GM23248 (cell line): ENCODE measurements around the gene SLAMF1. TPM values are rescaled to one million over a fixed set of nuclear protein-coding genes. Genes with fewer than 3 reads are reported as not detected.

Source experiments
- DNase-seq: peaks from one replicate; pipeline ENCODE4 v3.0.0-alpha.2; 2015
- H2AFZ ChIP-seq: fragments of 200-600 bp; sonication (generic); 2 replicates; pipeline ENCODE4 v1.6.1; 2016; ENCODE audit warnings: antibody characterized with exemption
- H3F3A ChIP-seq: fragments of 200-600 bp; sonication (generic); 2 replicates; pipeline ENCODE4 v1.6.1; 2016; ENCODE audit warnings: mild to moderate bottlenecking, antibody characterized with exemption, mixed run types; ENCODE audit not compliant: insufficient read depth
- H3K27ac ChIP-seq: fragments of 200-600 bp; sonication (generic); 2 replicates; pipeline ENCODE4 v1.5.1; 2016; ENCODE audit warnings: mild to moderate bottlenecking
- H3K27me3 ChIP-seq: fragments of 200-600 bp; sonication (generic); replicated peaks from 2 replicates; pipeline ENCODE4 v1.6.1; 2016; ENCODE audit warnings: mild to moderate bottlenecking; ENCODE audit not compliant: insufficient read depth
- H3K36me3 ChIP-seq: fragments of 200-600 bp; sonication (generic); 2 replicates; pipeline ENCODE4 v1.6.1; 2016; ENCODE audit warnings: low read depth, mild to moderate bottlenecking
- H3K4me1 ChIP-seq: fragments of 200-600 bp; sonication (generic); 2 replicates; pipeline ENCODE4 v1.6.1; 2016; ENCODE audit warnings: mild to moderate bottlenecking; ENCODE audit not compliant: insufficient read depth
- H3K4me2 ChIP-seq: fragments of 200-600 bp; sonication (generic); one replicate; pipeline ENCODE4 v1.6.1; 2016; ENCODE audit warnings: mild to moderate bottlenecking; ENCODE audit not compliant: unreplicated experiment
- H3K4me3 ChIP-seq: fragments of 200-600 bp; sonication (generic); 2 replicates; pipeline ENCODE4 v1.5.1; 2016; ENCODE audit warnings: mild to moderate bottlenecking
- H3K79me2 ChIP-seq: fragments of 200-600 bp; sonication (generic); 2 replicates; pipeline ENCODE4 v1.6.1; 2016; ENCODE audit warnings: mild to moderate bottlenecking; ENCODE audit not compliant: insufficient read depth
- H3K9ac ChIP-seq: fragments of 200-600 bp; sonication (generic); 2 replicates; pipeline ENCODE4 v1.6.1; 2016; ENCODE audit warnings: mild to moderate bottlenecking
- H3K9me2 ChIP-seq: fragments of 200-600 bp; sonication (generic); 2 replicates; pipeline ENCODE4 v1.6.1; 2016; ENCODE audit warnings: mixed run types, mild to moderate bottlenecking, moderate library complexity; ENCODE audit not compliant: insufficient read depth
- H3K9me3 ChIP-seq: fragments of 200-600 bp; sonication (generic); one replicate; pipeline ENCODE4 v1.6.1; 2017; ENCODE audit warnings: low read depth
- H4K20me1 ChIP-seq: fragments of 200-600 bp; sonication (generic); 2 replicates; pipeline ENCODE4 v1.6.0; 2016; ENCODE audit not compliant: insufficient read depth
- EZH2 ChIP-seq: fragments of 200-600 bp; sonication (generic); IDR thresholded peaks from 2 replicates; pipeline ENCODE4 v1.6.1; 2018; ENCODE audit warnings: antibody characterized with exemption, mild to moderate bottlenecking; ENCODE audit not compliant: insufficient read depth, poor library complexity, severe bottlenecking
- EZH2phosphoT487 ChIP-seq: fragments of 200-600 bp; sonication (generic); IDR thresholded peaks from 2 replicates; pipeline ENCODE4 v1.6.1; 2018; ENCODE audit warnings: antibody characterized with exemption, moderate library complexity, mild to moderate bottlenecking, low read depth; ENCODE audit not compliant: insufficient read depth
- WGBS, 2 experiments: methylation state at CpG; one replicate each; pipeline ENCODE4 v1.1.6; 2015 to 2017; ENCODE audit warnings: low lambda C conversion rate in 2 of 2, low coverage in 1 of 2; ENCODE audit errors: missing lambda C conversion rate in 2 of 2; 5-methylcytosine and 5-hydroxymethylcytosine counted together
- in situ Hi-C: fragments of 300-500 bp; cut with MboI; formaldehyde crosslinking; loops from 2 replicates; pipeline ENCODE4 v1.15.0; 2020
- polyA plus RNA-seq: library from polyadenylated mRNA; unstranded; fragments of >200 nt; fragmentation: Nextera tagmentation; extraction: Ambion mirVana; gene quantifications from 2 replicates; pipeline ENCODE4 v1.2.1, GENCODE V29; 2016
- total RNA-seq: library from RNA; depleted of rRNA; stranded (reverse); fragments of >200 nt; shearing (Covaris generic); gene quantifications from 2 replicates; pipeline ENCODE4 v1.2.3, GENCODE V29; 2014

SLAMF1 gene
- total and polyA plus RNA-seq, 2 experiments from 2014 or later: not detected

DNA sequence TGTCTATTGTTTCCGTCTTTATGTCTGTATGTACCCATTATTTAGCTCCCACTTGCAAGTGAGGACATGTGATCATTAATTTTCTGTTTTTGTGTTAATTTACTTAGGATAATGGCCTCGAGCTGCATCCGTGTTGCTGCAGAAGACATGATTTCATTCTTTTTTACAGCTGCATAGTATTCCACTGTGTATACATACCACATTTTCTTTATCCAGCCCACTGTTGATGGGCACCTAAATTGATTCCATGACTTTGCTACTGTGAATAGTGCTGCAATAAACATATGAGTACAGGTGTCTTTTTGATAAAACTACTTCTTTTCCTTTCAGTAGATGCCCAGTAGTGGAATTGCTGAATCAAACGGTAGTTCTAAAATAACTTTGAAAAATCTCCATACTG lies 12.7 kb upstream of the SLAMF1 start:
- Histone ChIP-seq H3K27me3 (no peaks in the 10 kb centered on the region), H3K36me3 (no peaks in the 10 kb centered on the region), H3K27ac (no peak overlapping the region), H2AFZ (no peak overlapping the region), H4K20me1 (no peaks in the 10 kb centered on the region), H3K9me3 (no peaks in the 10 kb centered on the region), H3K9me2 (no peaks in the 10 kb centered on the region), H3K79me2 (no peaks in the 10 kb centered on the region), H3K4me2 (no peak overlapping the region), H3K4me3 (no peak overlapping the region), H3K4me1 (no peaks in the 10 kb centered on the region), H3F3A (no peaks in the 10 kb centered on the region), H3K9ac (no peak overlapping the region)
- DNase-seq: no peak
- TF ChIP-seq EZH2phosphoT487 (no peak), EZH2 (no peak)
- in situ Hi-C loops: no loop called here
- 36 to 38% methylated on average over 4 of the region's 4 CpGs for WGBS, 2 experiments

- no peaks in the 10 kb centered on the region for H4K20me1 ChIP-seq
- H3K27ac ChIP-seq: no peak overlapping the region
- H3K4me2 ChIP-seq: no peak overlapping the region
- no peaks in the 10 kb centered on the region for H3K36me3 ChIP-seq
- H3F3A ChIP-seq: no peaks in the 10 kb centered on the region
- H2AFZ ChIP-seq: no peak overlapping the region
- in situ Hi-C loops: no loop called here
- H3K4me1 ChIP-seq: no peaks in the 10 kb centered on the region
- H3K9me3 ChIP-seq: no peaks in the 10 kb centered on the region
- H3K27me3 ChIP-seq: no peaks in the 10 kb centered on the region
- 42 to 44% methylated on average over 2 of the region's 2 CpGs for WGBS, 2 experiments
- H3K9me2 ChIP-seq: no peaks in the 10 kb centered on the region
- H3K4me3 ChIP-seq: no peak overlapping the region
- DNase-seq: no peak
- H3K9ac ChIP-seq: no peak overlapping the region
- H3K79me2 ChIP-seq: no peaks in the 10 kb centered on the region
- no peak for TF ChIP-seq EZH2phosphoT487
- no peak for TF ChIP-seq EZH2
These were observed 12.0 kb upstream of the SLAMF1 start for GRCh38 chr1:160658814-160659193.

GRCh38 chr1:160658162-160658813 lies 11.4 kb upstream of the SLAMF1 start:
- Histone ChIP-seq H3K79me2 (no peaks in the 10 kb centered on the region), H3K27me3 (no peaks in the 10 kb centered on the region), H4K20me1 (no peaks in the 10 kb centered on the region), H2AFZ (no peak overlapping the region), H3K9me3 (no peaks in the 10 kb centered on the region), H3K4me1 (no peaks in the 10 kb centered on the region), H3K9ac (no peak overlapping the region), H3K4me2 (no peak overlapping the region), H3K36me3 (no peaks in the 10 kb centered on the region), H3F3A (no peaks in the 10 kb centered on the region), H3K9me2 (no peaks in the 10 kb centered on the region), H3K4me3 (no peak overlapping the region), H3K27ac (no peak overlapping the region)
- WGBS, 2 experiments: 52 to 56% methylated on average over 8 of the region's 8 CpGs
- TF ChIP-seq EZH2phosphoT487 (no peak), EZH2 (no peak)
- in situ Hi-C loops: no loop called here
- no peak for DNase-seq

DNA sequence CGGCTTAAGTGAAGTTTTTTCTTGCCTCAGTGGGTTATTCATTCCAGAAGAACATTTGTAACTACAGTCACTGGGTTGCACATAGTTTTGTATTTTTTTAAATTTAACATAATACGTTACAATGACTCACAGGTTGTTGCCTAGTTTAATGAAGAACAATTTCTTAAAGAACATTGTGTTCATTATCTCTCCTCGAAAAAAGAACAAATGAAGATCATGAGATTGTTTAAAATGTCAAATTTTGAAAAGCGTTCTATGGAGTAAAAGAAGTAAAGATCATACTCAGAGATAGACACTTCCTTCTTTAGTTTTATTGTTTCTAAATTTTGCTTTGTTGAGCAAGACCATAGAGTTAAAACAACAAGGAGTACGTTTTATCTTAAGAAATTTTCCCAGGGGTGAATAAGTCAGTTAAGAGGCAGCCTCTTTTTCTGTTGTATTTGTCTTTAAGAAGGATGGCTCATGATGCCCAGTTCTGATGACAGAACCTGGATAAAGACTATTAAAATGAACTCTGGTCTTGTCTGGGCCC lies 10.5 kb upstream of the SLAMF1 start:
- WGBS, 2 experiments: 14 to 19% methylated on average over 5 of the region's 5 CpGs
- no peaks in the 10 kb centered on the region for H3F3A ChIP-seq
- no peak overlapping the region for H2AFZ ChIP-seq
- no peaks in the 10 kb centered on the region for H3K4me1 ChIP-seq
- no peak overlapping the region for H3K4me2 ChIP-seq
- DNase-seq: no peak
- no peaks in the 10 kb centered on the region for H3K9me3 ChIP-seq
- H3K79me2 ChIP-seq: no peaks in the 10 kb centered on the region
- no peaks in the 10 kb centered on the region for H3K36me3 ChIP-seq
- in situ Hi-C loops: no loop called here
- TF ChIP-seq EZH2phosphoT487 (no peak), EZH2 (no peak)
- H3K9me2 ChIP-seq: no peaks in the 10 kb centered on the region
- no peak overlapping the region for H3K9ac ChIP-seq
- H3K27me3 ChIP-seq: no peaks in the 10 kb centered on the region
- H4K20me1 ChIP-seq: no peaks in the 10 kb centered on the region
- no peak overlapping the region for H3K4me3 ChIP-seq
- H3K27ac ChIP-seq: no peak overlapping the region
